HG02623 (cell line): ENCODE data around the gene RPS6KA5.
"Not testable (repeated sequence)": the region's sequence is repeated elsewhere in the genome, so short reads cannot be mapped to it uniquely, and the experiment has no call there.

Experiments used
- ATAC-seq: cut with Tn5 transposase; IDR thresholded peaks from one replicate; pipeline ENCODE4 v1.9.1; 2021; ENCODE audit warnings: moderate library complexity; ENCODE audit not compliant: unreplicated experiment

RPS6KA5 gene

DNA sequence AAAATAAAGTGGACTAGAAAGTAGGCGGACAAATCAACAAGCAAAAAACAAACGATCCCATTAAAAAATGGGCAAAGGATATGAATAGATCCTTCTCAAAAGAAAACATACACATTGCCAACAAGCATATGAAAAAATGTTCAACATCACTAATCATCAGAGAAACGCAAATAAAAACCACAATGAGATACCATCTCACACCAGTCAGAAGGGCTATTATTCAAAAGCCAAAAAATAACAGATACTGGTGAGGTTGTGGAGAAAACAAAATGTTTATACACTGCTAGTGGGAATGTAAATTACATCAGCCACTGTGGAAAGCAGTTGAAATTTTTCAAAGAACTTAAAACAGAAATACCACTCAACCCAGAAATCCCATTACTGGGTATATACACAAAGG lies 70.3 kb downstream of the RPS6KA5 start:
- ATAC-seq: no peak

DNA sequence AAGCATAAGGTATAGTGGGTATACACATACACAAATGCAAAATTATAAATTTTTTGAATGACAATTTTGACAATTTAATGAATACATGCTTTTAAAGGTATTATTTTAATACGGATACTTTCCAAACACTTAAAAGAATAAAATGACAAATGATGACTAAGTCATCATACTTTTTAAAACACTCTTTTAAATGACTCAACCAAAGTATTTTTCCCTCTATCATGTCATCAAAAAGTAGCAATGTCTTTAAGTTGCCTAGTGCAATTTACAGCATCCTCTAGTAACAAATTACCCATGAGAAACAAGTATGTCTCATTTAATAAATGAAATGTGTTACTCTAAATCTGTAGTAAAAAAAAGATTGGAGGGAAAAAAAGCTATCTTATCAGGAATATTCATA lies 73.3 kb downstream of the RPS6KA5 start:
- ATAC-seq: no peak

DNA sequence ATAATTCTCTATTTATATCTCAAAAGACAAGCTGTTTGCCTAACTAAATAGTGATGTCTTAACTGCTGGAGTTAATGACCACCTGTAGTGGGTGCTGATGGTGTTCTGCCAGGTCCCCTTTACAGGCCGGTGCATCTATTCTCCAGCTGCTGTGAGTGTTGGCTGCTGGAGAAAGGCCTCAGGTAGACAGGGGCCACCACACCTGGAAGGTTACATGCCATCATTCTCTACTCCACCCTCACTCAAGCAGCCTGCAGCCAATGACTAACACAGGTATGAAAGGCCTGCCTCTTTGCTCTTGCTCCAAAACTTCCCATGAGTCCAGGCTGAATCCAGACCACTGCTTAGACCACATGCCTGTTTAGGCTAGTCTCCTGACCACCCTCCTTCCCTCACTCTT lies 73.9 kb downstream of the RPS6KA5 start:
- ATAC-seq: no peak

DNA sequence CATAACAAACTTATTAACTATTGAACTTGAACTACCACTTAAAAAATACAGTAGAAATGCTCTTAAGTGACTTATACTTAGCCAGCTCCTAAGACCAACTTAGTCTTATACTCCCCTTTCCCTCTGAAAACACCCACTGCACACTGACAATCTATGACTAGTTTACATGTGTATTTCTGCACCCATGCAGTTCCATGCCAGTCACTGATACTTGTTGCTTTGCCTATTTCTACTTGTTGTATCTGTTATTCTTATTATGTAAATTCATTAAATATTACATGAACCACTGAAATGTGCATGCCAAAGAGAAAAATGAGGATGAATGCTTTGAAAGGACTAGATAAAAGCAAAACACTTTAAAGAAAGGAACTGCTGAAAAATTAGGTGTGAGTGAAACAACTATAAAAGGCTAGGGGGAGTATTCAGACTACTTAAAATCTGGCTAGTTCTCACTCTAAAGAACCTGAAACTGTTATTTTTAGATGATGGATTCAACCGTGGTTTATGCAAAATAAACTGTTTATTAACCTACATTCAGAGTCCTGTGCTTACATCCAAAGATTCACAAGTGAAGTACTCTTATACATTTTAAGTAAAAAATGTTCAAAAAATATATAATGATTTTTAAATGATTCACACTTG lies 74.7 kb downstream of the RPS6KA5 start:
- ATAC-seq: peak; percentile 66

DNA sequence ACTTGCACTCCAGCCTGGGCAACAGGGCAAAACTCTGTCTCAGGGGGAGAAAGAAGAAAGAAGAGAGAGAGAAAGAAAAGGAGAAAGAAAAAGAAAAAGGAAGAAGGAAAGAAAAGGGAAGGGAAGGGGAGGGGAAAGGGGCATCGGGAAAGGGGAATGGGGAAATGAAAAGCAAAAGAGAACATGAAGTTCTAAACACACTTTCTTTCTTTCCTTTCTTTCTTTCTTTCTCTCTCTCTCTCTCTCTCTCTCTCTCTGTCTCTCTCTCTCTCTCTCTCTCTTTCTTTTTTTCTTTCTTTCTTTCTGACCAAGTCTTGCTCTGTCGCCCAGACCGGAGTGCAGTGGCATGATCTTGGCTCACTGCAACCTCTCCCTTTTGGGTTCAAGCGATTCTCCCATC lies 76.9 kb downstream of the RPS6KA5 start:
- no peak for ATAC-seq

DNA sequence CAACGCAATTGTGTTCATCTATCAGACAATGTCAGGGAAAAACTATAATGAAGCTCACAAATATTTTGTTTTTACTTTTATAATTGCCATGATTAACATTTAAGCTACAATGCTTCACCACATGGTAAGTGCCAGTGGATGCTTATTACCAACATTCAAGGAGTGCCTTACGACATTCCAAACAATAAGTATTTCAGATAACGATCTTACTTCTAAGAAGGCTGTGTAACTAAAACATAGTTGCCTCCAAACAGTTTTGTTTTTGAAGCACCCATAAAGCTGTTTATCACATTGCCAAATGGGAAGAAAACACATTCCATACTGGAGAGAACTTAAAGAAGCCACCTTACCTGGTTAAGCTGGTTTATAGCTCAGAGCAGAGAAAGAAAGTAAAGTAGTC lies 78.8 kb downstream of the RPS6KA5 start:
- ATAC-seq: no peak

DNA sequence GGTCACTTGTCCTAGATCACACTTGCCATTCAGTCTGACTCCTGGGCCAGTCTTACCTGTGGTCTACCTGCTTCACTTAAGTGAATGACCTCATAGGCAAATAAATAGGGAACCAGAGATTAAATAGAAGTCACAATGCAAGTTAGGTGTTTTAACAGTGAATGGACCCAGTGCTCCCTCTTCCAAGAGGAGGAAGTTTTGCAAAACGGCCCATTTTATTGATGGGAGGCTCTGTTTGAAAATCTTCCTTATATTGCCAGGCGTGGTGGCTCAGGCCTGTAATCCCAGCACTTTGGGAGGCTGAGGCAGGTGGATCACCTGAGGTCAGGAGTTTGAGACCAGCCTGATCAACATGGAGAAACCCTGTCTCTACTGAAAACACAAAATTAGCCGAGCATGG lies 79.8 kb downstream of the RPS6KA5 start:
- ATAC-seq: not testable (repeated sequence)

DNA sequence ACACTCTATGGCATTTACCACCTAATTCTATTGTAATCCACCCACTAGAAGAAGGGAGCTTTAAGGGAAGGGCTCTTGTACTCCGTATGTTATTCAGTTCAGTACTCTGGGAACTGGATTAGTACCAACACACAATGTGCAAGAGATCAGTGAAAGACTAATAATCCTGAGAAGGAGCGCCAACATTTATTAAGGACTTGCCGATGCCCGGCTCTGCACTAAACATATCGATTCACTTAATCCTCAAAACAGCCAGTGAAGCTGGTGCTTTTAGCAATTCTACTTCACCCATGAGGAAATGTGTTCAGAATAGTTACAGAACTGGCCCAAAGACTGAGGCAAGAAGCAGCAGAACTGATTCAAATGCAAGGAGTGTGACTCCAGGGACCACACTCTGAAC lies 80.9 kb downstream of the RPS6KA5 start:
- ATAC-seq: no peak

DNA sequence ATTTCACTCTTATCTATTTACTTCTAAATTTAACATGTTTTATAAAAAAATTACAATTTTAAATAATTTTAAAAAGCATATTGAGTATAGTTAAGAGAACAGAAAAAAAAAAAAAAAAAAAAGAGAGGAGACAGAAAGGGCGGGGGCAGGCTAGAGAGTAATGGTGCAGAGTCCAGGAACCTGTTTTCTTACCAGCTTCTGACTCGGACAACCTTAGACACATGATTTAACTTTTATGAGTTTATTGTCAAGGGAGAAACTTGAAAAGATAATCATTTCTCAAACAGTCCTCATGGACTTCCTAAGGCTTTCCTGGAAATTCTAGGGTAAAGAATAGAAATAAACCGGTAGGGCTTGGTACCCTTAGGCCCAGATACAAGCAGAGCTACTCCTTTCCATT lies 84.3 kb downstream of the RPS6KA5 start:
- no peak for ATAC-seq

DNA sequence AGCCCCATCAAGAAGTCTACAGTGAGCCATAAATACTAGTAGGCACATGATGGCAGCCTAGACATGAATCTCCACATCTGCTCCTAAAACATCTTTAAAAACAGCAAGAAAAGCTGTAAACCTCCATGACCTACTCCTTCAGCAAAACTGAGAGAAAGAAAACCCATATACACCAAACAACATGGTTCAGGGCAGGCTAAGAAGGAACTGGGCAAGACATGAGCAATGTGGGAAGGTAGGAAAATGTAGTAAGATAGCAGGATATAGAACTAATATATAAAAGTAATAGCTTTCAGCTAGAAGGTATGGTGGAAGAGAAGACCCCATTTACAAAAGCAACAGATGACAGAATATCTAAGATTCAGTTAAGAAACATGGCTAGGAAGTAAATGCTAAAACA lies 88.8 kb downstream of the RPS6KA5 start:
- ATAC-seq: no peak

DNA sequence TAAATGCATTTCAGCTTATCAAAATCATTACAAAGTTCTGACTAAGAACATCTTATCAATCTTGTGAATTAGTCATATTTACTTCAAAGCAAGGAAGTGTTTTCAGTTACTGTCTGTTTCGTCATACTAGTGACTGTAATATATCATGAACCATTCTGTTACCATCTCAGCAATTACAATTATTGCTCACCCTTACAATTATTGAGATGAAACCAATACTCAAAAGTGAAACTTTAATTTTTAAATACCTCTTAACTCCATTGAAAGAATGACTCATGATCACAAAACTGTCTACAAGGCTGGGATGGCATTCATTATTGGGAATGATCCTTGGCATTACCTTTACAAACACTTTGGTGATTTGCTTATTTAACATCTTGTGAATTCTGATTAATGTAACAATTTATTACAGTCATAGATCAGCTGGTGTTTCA lies 90.3 kb downstream of the RPS6KA5 start:
- ATAC-seq: no peak

DNA sequence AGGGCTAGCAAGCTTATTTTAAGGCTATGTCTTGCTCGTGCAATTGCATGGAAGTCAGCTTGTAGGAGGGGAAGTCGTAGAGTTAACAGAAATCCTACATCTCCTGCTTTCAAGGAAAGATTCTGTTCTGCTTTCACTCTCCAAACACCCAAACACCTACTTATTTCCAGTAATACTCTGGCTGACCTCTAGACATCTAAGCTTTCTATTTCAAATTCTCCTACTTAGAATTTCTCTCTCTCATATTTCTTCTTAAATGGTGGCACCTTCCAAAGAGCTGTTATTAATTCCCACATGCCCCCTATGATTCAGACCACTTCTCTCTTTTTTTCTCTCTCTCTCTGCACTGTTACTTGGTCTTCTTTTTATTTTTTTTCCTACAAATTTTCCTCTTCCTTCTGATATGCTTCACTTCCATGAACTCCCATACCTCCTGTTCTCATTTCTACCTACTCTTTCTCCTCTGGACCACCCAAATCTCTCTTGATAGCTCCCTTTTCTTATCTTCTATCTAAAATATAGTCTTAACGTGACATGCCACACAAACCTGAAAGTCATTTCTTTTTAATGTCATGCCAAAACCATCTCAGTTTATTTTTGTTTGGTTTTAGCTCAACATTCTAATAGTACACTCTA lies 90.8 kb downstream of the RPS6KA5 start:
- ATAC-seq: no peak

DNA sequence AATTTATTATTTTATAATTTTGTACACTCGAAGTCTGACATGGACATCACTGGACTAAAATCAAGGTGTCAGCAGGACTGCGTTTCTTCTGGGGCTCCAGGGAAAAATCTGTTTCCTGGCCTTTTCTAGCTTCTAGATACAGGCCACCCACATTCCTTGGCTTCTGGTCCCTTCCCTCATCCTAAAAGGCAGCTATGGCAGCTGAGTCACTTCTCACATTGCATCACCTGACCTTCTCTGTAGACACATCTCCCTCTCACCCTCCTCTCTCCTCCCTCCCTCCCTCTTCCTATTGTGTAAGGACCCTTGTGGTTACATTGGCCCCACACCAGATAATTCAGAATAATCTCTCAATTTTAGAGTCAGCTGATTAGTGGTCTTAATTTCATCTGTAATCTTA lies 92.4 kb downstream of the RPS6KA5 start:
- no peak for ATAC-seq

DNA sequence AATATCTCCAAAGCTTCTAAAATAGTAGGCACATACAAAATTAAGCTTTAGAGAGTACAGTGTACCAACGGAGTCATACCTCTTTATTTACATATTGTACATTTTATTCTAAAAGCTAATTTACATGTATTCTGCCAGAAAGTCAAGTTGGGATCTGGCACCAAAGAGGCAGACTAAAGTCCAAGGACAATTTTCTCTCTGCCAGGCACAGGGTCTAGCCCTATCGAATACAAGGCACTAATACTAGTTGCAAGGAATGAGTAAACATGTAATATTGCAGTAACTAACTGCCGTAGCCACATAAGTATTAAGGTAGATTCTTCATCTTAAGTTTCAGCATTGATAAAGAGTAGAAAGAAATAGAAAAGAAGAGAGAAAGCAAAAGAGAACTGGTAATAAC lies 93.9 kb downstream of the RPS6KA5 start:
- no peak for ATAC-seq

DNA sequence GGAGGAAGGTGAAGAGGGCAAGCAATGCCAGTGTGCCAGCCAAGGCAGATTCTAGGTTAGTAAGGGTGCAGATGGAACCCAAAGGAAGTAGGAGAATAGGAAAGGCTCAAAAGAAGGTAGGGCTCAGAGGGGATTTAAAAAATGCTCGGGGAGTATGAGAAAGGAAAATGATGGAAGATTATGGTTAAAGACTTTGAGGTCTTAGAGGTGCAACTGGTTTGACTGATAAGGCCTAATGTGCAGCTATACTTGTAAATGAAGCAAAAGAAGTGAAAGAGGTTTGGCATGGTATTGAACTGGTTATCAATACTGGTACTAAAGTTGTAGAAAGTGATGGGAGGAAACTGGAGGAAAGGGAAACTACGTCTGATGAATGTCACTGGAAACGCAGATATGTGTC lies 94.7 kb downstream of the RPS6KA5 start:
- no peak for ATAC-seq

DNA sequence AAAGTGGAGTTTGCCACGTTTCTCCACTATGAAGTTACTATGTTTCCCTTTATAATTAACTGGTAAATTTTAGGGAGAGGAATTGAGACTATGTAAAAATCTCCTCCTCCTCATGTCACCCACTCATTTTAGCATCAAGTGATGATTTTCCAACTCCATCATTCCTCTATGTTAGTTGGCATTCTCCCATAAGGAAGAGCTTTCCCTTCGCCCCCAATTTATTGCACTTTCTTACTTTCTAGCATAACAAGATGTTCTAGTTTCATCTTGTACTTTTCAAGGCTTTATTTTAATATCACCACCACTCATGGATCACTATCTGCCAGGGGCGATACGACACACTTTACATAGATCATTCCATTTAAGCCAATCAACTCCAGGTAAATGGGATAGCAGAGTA lies 97.1 kb downstream of the RPS6KA5 start:
- no peak for ATAC-seq

DNA sequence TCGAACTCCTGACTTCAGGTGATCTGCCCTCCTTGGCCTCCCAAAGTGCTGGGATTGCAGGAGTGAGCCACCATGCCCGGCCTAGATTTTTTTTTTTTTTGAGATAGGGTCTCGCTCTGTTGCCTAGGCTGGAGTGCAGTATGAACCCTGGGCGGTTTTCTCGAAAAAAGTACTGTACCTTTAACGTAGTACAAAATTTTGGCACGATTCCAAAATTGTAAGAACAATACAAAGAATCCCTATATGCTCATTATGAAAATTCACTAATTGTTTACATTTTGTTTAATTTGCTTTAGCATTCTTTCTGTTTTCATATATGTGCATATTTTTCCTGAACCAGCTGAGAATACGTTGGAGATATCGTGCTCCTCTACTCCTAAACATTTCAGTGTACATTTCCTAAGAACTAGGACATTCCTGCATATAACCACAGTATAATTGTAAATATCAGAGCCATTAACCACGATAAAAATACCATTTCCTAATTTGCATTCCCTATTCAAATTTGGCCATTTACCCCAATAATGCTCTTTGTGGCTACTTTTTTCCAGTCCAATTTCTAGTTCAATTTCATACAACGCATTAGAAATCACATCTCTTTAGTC lies 97.8 kb downstream of the RPS6KA5 start:
- no peak for ATAC-seq

DNA sequence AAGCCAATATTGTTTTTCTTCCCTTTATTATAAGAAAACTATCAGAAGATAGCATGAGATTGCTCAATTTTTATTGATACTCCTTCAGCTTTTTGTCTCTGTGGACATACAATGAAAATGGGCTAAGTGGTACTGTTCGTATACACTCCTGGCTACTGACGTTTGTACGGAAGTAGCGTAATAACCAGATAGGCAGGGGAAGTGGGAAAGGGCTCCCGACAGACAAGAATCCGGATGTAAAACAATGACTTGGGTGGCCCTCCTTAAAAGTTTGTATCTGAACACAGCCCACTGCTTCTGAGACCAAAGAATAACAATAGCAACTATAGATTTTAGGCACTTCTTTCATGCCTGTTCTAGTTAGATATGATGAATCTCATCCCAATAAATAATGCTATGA lies 99.6 kb downstream of the RPS6KA5 start:
- no peak for ATAC-seq

DNA sequence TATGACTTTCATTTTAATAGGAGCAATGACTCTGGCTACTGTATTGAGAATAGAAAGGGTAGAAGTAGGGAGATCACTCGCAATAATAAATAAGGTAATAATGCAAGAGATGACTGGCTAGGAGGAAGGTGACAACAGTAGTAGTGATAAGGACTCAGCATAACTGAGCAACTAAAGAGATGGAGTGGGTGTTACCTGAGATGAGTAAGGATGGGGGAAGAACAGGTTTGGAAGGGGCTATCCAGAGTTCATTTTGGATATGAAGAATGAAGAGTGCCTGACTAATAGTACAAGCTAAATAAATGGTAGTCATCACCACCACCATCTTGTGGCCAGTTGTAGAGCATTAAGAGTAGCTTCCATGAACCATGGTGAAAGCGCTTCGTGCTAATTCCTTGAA lies 101.1 kb downstream of the RPS6KA5 start:
- ATAC-seq: no peak

DNA sequence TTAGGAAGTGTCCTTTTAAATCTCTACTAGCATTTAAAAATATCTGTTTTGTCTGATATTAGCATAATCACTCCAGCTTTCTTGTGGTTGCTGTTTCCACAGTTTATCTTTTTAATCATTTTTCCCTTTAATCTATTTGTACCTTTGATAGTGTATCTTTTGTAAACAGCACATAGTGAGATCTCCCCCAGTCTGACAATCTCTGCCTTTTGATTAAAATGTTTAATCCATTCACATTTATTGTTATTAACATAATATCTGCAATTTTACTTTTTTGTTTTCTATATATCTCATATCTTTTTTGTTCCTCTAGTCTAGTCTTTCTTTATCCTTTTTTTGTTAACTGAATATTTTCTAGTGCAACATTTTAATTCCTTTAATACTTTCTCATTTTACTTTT lies 104.2 kb downstream of the RPS6KA5 start:
- ATAC-seq: no peak

DNA sequence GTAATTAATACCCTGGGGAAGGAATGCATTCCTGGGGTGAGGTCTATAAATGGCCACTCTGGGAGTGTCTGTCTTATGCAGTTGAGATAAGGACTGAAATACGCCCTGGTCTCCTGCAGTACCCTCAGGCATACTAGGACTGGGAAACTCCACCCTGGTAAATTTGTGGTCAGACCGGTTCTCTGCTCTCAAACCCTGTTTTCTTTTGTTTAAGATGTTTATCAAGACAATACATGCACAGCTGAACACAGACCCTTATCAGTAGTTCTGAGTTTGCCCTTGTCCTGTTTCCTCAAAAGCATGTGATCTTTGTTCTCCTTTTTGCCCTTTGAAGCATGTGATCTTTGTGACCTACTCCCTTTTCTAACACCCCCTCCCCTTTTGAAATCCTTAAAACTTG lies 106.8 kb downstream of the RPS6KA5 start:
- ATAC-seq: not testable (repeated sequence)

DNA sequence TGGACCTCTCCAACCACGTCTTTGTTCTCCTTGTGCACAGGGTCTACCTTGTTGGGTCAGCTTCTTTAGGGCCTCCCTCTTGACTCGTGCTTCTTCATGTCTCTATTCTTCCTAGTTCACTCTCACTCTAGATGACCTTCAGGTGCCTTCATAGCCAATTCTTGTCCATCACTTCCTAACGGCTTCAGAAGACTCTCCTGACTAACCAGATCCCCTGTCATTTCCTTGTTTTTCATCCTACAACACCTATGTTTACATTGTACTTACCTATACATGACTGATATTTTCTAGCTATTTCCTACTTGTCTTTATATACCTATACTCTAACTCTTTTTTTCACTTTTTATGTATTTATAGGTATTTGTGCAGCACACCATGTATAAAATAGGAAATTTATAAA lies 117.1 kb downstream of the RPS6KA5 start:
- ATAC-seq: no peak

DNA sequence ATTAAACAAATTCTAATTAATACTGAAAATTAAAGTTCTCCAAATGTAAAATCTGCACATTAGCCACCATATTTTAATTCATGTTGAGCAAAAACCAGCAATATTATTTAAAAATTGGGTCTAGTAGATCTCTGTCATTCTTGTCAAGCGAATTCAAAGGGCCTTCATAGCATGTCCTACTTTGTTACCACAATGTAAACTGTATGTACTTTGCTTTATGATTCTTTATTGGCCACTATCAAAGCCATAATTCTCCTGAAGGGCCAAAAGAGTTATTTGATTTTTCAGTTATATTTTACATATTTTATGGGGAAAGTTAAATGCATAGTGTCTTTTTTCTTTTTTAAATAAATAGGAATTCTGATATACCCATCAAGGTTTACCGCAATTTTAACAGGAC lies 117.9 kb downstream of the RPS6KA5 start:
- no peak for ATAC-seq
